HG03354 (cell line): Measurements from ENCODE around the gene PTGFRN.

Experiments used
- ATAC-seq: cut with Tn5 transposase; IDR thresholded peaks from one replicate; pipeline ENCODE4 v1.9.1; 2021; ENCODE audit warnings: mild to moderate bottlenecking; ENCODE audit not compliant: unreplicated experiment, poor library complexity, severe bottlenecking

Gene PTGFRN

DNA sequence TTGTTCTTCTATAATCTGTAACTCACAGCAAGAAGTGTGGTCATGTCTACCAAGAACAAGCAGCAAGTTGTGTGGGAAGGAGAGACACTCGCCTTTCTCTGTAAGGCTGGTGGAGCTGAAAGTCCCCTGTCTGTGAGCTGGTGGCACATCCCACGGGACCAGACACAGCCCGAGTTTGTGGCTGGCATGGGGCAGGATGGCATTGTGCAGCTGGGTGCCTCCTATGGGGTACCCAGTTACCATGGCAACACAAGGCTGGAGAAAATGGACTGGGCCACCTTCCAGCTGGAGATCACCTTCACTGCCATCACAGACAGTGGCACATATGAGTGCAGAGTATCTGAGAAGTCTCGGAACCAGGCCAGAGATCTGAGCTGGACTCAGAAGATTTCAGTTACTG lies 107.3 kb downstream of the PTGFRN start:
- no peak for ATAC-seq

DNA sequence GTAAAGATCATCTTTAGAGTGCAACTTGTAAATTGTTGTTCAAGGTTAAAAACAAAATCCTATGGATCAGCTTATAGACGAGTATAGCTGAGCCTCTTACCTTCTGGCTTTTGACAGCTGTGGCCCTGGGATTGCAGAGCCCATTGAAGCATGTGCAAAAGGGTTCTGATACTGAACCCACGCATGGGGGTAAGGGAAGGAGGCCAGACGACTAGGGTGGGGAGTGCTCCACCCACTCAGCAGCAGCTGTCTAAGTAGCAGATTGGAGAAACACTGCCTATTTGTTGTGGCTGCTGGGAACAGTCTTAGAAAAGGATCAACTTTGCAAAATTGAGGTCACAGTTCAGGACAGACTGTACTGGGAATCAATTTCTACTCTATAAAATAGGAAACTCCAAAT lies 107.9 kb downstream of the PTGFRN start:
- no peak for ATAC-seq

- no peak for ATAC-seq
These were observed 110.9 kb downstream of the PTGFRN start for GRCh38 chr1:117020526-117021156.

- no peak for ATAC-seq
These were observed 112.4 kb downstream of the PTGFRN start for GRCh38 chr1:117022114-117022513.

GRCh38 chr1:117025568-117025967 lies 115.9 kb downstream of the PTGFRN start:
- ATAC-seq = no peak

- ATAC-seq = no peak
These were observed 116.6 kb downstream of the PTGFRN start for GRCh38 chr1:117026361-117026760.

GRCh38 chr1:117029685-117030084 lies 120.0 kb downstream of the PTGFRN start:
- ATAC-seq = no peak

- no peak for ATAC-seq
These were observed 120.7 kb downstream of the PTGFRN start for GRCh38 chr1:117030271-117030877.

GRCh38 chr1:117032266-117032665 lies 122.5 kb downstream of the PTGFRN start:
- no peak for ATAC-seq

DNA sequence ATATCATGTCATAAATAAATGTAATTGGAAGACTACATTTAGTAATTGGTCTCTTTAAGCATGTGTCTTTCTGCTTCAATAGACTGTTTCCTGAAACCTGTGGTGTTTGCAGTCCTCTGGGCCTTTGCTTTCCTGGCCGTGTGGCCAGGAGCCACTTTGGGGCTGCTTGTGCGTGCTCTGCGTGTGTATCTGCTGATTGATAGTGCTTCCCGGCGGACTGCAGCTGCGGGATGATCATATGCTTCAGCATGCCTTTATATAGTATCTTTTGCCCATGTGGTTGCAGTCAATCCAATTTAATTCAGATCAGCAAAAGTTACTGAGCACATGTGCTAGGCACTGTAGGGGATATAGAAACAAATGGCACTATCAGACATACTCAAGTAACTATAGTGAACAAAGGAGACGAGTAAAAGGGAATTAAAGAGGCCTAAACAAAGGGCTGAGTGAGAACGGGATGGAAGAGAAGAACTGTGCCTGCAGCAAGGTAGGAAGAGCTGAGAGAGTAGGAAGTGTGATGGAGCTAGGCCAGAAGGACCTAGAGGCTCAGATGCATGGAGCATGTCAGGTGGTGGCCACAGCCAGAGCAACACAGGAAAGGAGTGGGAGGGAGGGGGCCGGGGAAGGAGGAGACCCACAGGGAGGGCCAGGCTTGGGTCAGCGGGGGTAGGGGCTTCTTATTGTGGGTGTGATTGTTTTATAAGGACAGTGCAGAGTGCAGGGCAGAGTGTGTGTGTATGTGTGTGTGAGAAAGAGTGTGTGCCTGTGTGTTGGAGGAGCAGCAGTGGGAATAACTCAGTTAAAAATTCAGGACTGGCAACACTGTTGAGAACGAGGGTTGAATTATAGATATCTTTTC lies 123.2 kb downstream of the PTGFRN start:
- ATAC-seq = no peak

- no peak for ATAC-seq
These were observed 124.1 kb downstream of the PTGFRN start for GRCh38 chr1:117033772-117034171.

DNA sequence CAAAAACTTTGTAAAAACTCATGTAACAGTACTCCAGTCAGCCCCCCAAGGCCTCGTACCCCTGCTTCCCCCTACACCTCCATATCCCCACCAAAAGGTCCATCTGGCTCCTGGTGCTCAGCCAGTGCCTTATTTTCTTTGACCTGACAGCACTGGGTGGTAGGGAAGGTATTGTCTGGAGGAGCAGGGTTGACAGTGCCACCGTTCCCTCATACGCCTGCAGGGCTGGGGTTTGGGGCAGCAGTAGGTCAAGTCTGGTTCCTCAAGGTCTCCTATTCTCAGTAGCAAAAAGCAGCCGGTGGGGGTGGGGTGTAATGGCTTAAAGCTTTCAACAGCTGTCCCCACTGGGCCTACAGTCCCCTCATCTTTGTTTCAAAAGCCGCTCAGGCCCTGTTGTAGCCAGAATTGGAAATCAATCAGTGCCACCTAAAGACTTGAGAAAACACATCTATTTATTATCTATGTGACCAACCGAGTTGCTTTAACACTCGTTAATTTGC lies 125.1 kb downstream of the PTGFRN start:
- ATAC-seq = no peak

- ATAC-seq = no peak
These were observed 126.3 kb downstream of the PTGFRN start for GRCh38 chr1:117036018-117036461.

- no peak for ATAC-seq
These were observed 128.1 kb downstream of the PTGFRN start for GRCh38 chr1:117037802-117038201.

DNA sequence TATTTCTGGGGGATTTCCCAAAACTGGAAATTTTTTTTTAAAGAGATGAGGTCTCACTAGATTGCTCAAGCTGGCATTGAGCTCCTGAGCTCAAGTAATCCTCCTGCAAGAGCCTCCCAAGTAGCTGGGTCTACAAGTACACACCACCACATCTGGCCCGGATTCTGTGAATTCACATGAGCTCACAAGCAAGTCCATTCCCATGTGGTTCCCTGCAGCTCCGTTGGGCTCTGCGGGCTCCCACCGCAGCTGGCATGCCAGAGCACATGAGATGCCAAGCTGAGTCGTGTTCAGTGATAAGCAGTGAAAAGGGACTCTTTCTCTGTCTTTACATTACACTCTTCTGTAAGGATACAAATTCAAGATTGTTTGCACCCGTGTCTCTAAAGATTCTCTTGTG lies 128.5 kb downstream of the PTGFRN start:
- no peak for ATAC-seq
